Measurements from ENCODE around the gene TP53RK.

TP53RK gene

DNA sequence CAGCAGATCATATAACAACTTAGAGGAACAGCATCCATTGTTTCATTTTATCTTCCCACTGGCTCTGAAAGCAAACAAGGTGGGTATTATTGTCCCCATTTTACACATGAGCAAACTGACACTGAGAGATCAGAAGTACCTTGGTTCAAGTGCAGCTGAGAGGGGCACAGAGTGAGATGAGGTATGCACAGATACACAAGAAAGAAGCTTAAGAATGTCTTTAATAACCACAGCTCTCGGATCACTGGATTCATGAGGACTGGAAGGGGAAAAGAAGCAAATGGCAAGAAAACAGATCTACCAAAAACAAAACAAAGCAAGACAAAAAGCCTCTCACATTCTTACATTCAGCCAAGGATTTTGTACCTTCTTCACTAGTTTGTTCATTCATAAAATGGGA is 30.8 kb upstream of the TP53RK start:
- no peaks in the 10 kb centered on the region for H3K36me3 ChIP-seq (replicated peaks; ENCODE audit: insufficient read depth, low read length)
- no peak overlapping the region for H3K9ac ChIP-seq (ENCODE audit: low read length)
- H3K79me2 ChIP-seq (ENCODE audit: low read length): no peaks in the 10 kb centered on the region
- H3F3A ChIP-seq (ENCODE audit: insufficient read depth, low read length): no peaks in the 10 kb centered on the region
- H3K27ac ChIP-seq (ENCODE audit: low read length): no peak overlapping the region
- no peaks in the 10 kb centered on the region for H3K27me3 ChIP-seq (replicated peaks; ENCODE audit: insufficient read depth, low read length)
- no peak for DNase-seq
- no peaks in the 10 kb centered on the region for H3K9me2 ChIP-seq (replicated peaks; ENCODE audit: insufficient read depth, low read length)
- TF ChIP-seq EZH2 (optimal IDR thresholded peaks at IDR 0.05; ENCODE audit: low read depth, low read length) (no peak), EZH2phosphoT487 (IDR thresholded peaks at IDR 0.05; ENCODE audit: low read length) (no peak)
- TF ChIP-seq, protein P1, sequence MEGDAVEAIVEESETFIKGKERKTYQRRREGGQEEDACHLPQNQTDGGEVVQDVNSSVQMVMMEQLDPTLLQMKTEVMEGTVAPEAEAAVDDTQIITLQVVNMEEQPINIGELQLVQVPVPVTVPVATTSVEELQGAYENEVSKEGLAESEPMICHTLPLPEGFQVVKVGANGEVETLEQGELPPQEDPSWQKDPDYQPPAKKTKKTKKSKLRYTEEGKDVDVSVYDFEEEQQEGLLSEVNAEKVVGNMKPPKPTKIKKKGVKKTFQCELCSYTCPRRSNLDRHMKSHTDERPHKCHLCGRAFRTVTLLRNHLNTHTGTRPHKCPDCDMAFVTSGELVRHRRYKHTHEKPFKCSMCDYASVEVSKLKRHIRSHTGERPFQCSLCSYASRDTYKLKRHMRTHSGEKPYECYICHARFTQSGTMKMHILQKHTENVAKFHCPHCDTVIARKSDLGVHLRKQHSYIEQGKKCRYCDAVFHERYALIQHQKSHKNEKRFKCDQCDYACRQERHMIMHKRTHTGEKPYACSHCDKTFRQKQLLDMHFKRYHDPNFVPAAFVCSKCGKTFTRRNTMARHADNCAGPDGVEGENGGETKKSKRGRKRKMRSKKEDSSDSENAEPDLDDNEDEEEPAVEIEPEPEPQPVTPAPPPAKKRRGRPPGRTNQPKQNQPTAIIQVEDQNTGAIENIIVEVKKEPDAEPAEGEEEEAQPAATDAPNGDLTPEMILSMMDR (IDR thresholded peaks at IDR 0.05; ENCODE audit: low read length): no peak
- H3K4me2 ChIP-seq (ENCODE audit: low read depth, low read length): no peak overlapping the region
- H4K20me1 ChIP-seq (ENCODE audit: insufficient read depth, low read length): no peaks in the 10 kb centered on the region
- no peaks in the 10 kb centered on the region for H3K9me3 ChIP-seq (replicated peaks; ENCODE audit: insufficient read depth, low read length)
- H3K4me3 ChIP-seq (ENCODE audit: low read length): no peak overlapping the region
- no peak overlapping the region for H2AFZ ChIP-seq (ENCODE audit: low read length)
- peaks cover 3% of the 10 kb centered on the region; the same call in 1 of the 2 replicates for H3K4me1 ChIP-seq (ENCODE audit: low read length)

GRCh38 chr20:46717818-46718541 is 28.7 kb upstream of the TP53RK start:
- Histone ChIP-seq H3K27ac (ENCODE audit: low read length) (no peak overlapping the region), H2AFZ (ENCODE audit: low read length) (no peak overlapping the region), H3K79me2 (ENCODE audit: low read length) (no peaks in the 10 kb centered on the region), H3K27me3 (replicated peaks; ENCODE audit: insufficient read depth, low read length) (no peaks in the 10 kb centered on the region), H3K9me2 (replicated peaks; ENCODE audit: insufficient read depth, low read length) (no peaks in the 10 kb centered on the region), H3K4me3 (ENCODE audit: low read length) (no peak overlapping the region), H3K36me3 (replicated peaks; ENCODE audit: insufficient read depth, low read length) (no peaks in the 10 kb centered on the region), H3K9ac (ENCODE audit: low read length) (no peak overlapping the region), H4K20me1 (ENCODE audit: insufficient read depth, low read length) (no peaks in the 10 kb centered on the region), H3K4me2 (ENCODE audit: low read depth, low read length) (no peak overlapping the region), H3K4me1 (ENCODE audit: low read length) (peaks cover 3% of the 10 kb centered on the region; the same call in 1 of the 2 replicates), H3K9me3 (replicated peaks; ENCODE audit: insufficient read depth, low read length) (no peaks in the 10 kb centered on the region), H3F3A (ENCODE audit: insufficient read depth, low read length) (no peaks in the 10 kb centered on the region)
- TF ChIP-seq, protein P1 (IDR thresholded peaks at IDR 0.05; ENCODE audit: low read length): no peak
- TF ChIP-seq EZH2 (optimal IDR thresholded peaks at IDR 0.05; ENCODE audit: low read depth, low read length): no peak
- TF ChIP-seq EZH2phosphoT487 (IDR thresholded peaks at IDR 0.05; ENCODE audit: low read length): no peak
- no peak for DNase-seq

DNA sequence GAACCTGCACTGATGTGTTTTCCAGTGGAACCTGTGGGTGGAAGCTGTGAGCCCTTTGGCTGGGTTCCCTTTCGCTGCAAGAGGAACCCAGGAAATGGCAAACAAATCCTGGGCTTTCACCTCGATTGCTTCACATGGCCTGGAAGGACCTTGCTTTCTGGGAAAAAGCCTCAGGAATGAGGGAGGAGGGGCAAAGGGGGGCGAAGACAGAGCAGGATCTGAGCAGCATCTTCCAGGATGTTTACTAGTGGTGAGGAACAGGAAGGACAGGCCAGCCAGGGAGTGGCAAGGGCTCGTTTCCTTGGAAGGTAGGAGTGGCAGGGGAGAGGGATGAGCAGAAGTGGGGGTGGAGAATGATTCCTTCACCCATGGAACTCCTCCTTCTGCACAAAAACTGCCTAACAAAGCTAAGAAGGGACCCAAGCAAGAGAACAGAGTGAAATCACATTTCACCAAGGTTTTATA is 26.1 kb upstream of the TP53RK start:
- H3K27ac ChIP-seq (ENCODE audit: low read length): no peak overlapping the region
- no peak overlapping the region for H3K4me3 ChIP-seq (ENCODE audit: low read length)
- no peak overlapping the region for H2AFZ ChIP-seq (ENCODE audit: low read length)
- no peak overlapping the region for H3K4me2 ChIP-seq (ENCODE audit: low read depth, low read length)
- no peaks in the 10 kb centered on the region for H3K9me3 ChIP-seq (replicated peaks; ENCODE audit: insufficient read depth, low read length)
- H3K9ac ChIP-seq (ENCODE audit: low read length): no peak overlapping the region
- no peaks in the 10 kb centered on the region for H3K9me2 ChIP-seq (replicated peaks; ENCODE audit: insufficient read depth, low read length)
- no peaks in the 10 kb centered on the region; the same call in 1 of the 2 replicates for H3K27me3 ChIP-seq (replicated peaks; ENCODE audit: insufficient read depth, low read length)
- no peaks in the 10 kb centered on the region for H3K79me2 ChIP-seq (ENCODE audit: low read length)
- no peaks in the 10 kb centered on the region for H3F3A ChIP-seq (ENCODE audit: insufficient read depth, low read length)
- H3K36me3 ChIP-seq (replicated peaks; ENCODE audit: insufficient read depth, low read length): no peaks in the 10 kb centered on the region
- H4K20me1 ChIP-seq (ENCODE audit: insufficient read depth, low read length): no peaks in the 10 kb centered on the region
- DNase-seq: no peak
- H3K4me1 ChIP-seq (ENCODE audit: low read length): no peaks in the 10 kb centered on the region
- TF ChIP-seq EZH2 (optimal IDR thresholded peaks at IDR 0.05; ENCODE audit: low read depth, low read length): no peak
- TF ChIP-seq, protein P1 (IDR thresholded peaks at IDR 0.05; ENCODE audit: low read length): no peak
- no peak for TF ChIP-seq EZH2phosphoT487 (IDR thresholded peaks at IDR 0.05; ENCODE audit: low read length)
